Choroid plexus epithelial cell (primary cell): ENCODE results near the gene CBLN3.

Source experiments
- DNase-seq: peaks from one replicate; pipeline ENCODE4 v3.0.0-alpha.2; 2010; ENCODE audit warnings: low read depth
- H3K4me3 ChIP-seq: 2 replicates; pipeline ENCODE4 v1.5.1; 2011; ENCODE audit warnings: low read depth, mild to moderate bottlenecking, control low read depth, low read length, moderate library complexity
- TF ChIP-seq, protein P1 (sequence below): conservative IDR thresholded peaks from 2 replicates; pipeline ENCODE4 v1.5.1; 2011; ENCODE audit warnings: low read depth, mild to moderate bottlenecking, control low read depth, inconsistent platforms, low read length, moderate library complexity

CBLN3 gene

DNA sequence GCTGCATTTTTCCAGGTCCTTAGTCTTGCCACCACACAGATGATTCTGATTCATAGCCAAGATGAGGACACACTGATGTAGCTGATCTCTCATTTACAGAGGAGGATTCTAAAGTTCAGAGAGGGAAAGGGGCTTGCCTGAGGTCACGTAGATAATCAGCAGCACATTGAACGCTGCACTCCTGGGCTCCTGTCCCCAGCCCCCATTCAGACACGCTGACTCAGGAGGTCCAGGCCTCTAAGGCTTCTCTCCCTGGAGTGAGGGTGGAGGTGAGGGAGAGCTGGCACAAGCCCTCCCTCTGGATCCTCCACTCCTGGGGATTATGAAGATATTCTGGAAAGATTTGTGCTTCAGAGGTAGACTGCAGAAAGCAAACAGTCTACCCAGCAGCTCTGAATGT is 51.1 kb downstream of the CBLN3 start:
- TF ChIP-seq, protein P1, sequence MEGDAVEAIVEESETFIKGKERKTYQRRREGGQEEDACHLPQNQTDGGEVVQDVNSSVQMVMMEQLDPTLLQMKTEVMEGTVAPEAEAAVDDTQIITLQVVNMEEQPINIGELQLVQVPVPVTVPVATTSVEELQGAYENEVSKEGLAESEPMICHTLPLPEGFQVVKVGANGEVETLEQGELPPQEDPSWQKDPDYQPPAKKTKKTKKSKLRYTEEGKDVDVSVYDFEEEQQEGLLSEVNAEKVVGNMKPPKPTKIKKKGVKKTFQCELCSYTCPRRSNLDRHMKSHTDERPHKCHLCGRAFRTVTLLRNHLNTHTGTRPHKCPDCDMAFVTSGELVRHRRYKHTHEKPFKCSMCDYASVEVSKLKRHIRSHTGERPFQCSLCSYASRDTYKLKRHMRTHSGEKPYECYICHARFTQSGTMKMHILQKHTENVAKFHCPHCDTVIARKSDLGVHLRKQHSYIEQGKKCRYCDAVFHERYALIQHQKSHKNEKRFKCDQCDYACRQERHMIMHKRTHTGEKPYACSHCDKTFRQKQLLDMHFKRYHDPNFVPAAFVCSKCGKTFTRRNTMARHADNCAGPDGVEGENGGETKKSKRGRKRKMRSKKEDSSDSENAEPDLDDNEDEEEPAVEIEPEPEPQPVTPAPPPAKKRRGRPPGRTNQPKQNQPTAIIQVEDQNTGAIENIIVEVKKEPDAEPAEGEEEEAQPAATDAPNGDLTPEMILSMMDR = no peak
- DNase-seq = no peak
- H3K4me3 ChIP-seq = no peak overlapping the region

DNA sequence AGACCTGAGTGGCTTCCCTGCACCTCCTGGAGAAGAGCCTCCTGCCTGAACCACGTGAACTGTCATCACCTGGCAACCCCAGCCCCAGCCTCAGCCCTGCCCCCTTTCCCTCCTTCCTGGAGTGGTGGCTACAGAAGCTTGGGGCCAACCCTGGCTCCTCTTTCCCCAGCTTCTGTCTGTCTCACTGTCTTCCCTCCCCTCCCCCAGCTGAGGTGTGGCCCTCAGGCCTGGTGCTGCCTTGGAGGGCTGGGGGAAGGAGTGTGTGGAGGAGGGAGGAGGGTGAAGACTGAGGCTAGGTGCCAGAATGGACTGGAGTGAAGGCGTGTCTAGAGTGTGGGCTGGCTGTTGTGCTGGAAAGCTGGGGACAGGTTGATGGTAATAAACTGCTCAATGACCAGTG is 51.8 kb downstream of the CBLN3 start:
- TF ChIP-seq, protein P1 = no peak
- no peak overlapping the region for H3K4me3 ChIP-seq
- no peak for DNase-seq

DNA sequence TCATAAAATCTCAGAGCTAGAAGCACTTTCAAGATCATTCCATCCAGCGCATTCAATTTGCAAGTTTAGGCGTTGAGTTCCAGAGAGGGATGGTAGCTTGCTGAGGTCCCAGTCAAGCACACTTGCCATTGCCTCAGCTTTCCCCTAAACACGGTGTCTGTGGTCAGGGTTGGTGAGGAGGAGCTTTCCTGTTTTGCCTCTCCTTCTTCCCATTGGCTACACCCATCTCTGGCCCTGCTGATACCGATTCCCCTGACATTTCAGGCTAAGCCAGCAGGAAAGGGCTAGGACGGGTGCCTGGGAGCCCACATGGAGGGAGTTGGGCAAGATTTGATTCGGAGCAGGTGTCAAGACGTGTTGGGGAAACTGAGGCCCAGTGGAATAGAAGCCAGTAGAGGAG is 52.3 kb downstream of the CBLN3 start:
- no peak overlapping the region for H3K4me3 ChIP-seq
- DNase-seq = no peak
- TF ChIP-seq, protein P1 = no peak
